ENCODE results near the gene FANCL.

DNA sequence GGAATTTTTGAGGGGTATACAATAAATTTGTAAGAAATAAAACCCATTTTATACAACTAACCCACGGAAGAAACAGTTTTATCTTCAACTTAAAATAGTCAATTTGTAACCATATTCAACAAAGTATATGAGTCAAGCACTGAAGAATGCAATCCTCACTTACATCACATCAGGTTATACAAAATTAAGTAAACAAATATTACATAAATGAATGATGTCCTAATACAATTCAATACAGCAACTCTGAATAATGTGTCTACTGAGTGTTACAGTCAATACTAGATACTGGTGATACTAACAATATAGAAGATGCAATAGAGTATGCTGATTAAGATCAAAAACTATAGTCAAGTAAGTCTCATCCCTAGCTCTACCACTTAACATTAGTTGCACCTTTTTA lies 58.6 kb downstream of the FANCL start:
- TF ChIP-seq CTCF (IDR thresholded peaks at IDR 0.05) = no peak
- TF ChIP-seq POLR2A (IDR thresholded peaks at IDR 0.05) = no peak

All from vagina (tissue), 2 donors.